Activated T-cell treated with anti-CD3 and anti-CD28 coated beads for 48 hours (primary cell): ENCODE results near the gene TBC1D2B.

Experiments
- DNase-seq: peaks from one replicate; pipeline ENCODE4 v3.0.0-alpha.2; 2020; ENCODE audit warnings: low read depth

TBC1D2B gene

DNA sequence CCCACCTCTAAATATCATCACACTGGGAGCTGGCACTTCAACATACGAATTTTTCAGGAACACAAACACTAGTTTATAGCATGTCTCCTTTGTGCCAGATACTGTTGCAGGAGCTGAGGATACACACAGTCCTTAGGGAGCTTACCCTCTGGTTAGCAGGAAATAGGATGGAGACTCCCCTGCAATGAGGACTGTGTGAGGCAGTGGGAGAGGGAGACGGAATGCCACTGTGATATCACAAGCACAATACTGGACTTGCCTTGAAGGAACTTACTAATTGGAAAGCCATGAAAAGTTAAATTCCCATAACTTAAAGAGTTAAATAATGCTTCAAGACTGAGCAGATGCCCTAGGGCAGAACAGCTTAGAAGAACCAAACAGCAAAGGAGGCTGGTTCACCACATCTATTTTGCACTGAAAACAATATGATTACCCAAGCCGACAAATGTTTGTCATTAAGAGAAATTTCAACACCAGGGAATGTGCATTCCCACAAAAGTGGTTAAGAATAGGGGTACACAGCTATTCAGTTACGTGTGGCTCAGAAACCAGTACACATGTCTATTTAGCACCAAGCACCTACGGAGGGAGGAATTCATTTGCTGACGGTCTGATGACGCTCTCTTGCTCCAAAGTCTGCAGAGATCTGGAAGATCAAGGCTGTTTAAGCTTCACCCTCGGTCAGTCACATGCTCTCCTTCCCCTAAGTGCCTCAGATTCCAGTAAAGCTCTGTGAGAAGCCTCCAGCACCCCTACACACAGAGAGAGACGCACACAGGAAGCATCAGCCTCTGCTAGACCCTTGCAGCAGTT is 5.2 kb downstream of the TBC1D2B start:
- DNase-seq = no peak

DNA sequence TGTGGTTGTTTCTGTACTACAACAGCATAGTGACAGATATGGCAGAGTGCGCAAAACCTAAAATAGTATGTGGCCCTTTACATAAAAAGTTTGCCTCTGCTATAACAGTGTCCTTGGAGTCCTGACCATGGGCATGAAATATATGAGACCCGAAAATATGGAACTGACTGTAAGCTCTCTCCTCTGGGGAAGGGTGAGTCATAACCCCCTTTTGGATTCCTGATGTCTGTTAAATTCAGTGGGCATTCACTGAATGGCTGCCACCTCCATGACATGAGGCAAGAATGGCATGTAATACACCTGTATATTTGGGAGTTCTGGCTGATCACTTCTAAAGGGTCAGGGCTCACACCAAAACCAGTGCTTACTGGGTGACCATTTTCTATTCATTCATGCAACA is 6.1 kb downstream of the TBC1D2B start:
- DNase-seq = no peak

DNA sequence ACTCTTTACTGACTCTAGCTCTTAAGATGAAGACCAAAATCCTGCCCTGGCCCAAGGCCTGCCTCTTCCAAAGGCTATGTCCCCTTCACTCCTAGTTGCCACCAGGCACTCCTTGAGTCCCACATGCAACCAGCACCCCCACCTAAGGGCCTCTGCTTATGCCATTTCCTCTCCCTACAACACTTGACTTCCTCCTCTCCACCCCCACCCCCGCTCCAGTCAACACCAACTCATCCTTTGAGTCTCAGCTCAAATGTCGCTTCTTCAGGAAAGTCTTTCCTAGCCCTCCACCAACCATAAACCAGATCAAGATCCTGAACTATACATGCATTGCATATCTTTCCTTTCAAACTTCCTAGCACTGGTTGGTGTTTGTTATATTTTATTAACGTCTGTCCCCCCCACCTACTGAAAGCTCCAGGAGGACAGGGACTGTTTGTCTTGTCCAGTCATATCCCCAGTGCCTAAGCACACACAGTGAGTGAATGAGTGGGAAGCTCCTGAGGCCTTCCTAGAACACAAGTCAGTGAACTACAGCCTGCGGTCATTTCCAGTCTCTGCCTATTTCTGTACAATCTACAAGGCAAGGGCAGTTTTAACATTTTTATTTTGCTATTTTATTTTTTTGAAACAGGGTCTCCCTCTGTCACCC is 7.3 kb downstream of the TBC1D2B start:
- DNase-seq = no peak

DNA sequence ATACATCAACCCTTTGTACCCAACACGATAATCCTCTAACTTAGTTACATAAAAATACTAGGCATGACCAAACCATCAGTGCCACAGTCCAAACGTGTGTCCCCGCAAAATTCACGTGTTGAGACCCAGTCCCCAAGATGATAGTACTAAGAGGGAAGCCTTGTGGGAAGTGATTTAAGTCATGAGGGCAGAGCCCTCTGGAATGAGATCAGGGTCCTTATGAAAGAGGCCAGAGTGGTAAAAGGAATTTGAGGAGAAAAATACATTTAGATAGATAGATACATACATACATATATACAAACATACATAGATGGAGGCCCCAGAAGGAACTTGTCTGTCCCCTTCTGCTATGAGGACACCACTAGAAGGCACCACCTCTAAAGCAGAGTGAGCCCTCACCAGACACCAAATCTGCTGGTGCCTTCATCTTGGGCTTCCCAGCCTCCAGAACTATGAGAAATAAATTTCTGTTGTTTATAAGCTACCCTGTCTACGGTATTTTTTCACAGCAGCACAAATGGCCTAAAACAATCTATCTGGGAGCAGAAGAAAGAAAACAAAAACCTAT is 8.0 kb downstream of the TBC1D2B start:
- DNase-seq = no peak

DNA sequence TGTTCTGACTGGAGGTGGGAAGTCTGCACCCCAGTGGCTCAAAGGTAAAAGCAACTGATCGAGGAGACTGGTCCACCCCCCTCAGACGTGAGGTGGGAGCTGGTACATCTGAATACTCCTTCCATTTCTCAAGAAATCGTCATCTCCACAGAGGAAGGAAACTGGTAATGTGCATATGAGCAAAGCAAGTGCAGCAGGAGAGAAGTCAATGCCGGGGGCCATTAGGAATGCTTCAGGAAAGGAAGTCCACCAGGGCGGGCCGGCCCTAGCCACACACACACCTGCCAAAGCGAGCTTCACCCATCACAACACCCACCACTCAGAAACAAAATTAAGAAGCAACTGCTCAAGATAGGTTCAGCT is 8.5 kb downstream of the TBC1D2B start:
- DNase-seq = no peak

DNA sequence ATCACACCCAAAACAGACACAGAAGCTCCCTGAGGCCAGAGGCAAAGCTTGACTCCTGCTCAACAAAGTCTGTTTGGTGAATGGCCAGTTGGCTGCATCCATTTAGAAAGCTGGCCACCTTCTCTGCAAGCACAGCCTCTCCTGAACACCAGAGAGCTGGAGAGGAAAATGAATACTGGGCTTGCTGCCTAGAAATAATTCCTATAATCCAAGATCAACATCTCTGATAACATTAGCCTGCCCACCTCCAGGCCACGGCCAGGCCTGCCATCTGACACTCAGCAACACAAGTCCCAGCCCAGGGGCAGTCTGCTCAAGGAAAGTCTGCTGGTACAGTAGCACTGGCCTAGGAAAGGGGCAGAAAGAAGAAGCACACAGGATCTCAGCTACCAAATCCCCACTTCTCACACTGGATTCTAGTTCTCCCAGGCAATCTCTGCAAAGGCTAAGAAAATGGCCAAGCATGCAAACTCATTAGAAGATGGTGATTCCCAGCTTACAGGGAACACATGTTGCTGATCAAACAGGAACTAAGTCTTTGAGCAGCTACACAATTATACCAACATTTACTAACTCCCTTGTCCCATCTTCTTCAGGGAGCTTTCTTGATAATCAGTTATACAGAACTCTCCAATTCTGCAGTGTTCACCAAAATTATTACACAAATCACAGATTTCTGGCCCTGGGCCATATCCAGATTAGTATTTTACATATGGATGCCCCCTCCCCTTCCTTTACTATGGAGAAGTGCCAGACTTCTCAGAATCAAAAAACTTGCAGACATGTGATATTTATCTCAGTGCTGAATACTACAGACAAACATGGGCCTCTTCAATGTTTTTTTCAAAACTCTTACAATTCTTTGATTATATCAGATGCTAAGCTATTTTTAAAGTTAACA is 9.9 kb downstream of the TBC1D2B start:
- no peak for DNase-seq

DNA sequence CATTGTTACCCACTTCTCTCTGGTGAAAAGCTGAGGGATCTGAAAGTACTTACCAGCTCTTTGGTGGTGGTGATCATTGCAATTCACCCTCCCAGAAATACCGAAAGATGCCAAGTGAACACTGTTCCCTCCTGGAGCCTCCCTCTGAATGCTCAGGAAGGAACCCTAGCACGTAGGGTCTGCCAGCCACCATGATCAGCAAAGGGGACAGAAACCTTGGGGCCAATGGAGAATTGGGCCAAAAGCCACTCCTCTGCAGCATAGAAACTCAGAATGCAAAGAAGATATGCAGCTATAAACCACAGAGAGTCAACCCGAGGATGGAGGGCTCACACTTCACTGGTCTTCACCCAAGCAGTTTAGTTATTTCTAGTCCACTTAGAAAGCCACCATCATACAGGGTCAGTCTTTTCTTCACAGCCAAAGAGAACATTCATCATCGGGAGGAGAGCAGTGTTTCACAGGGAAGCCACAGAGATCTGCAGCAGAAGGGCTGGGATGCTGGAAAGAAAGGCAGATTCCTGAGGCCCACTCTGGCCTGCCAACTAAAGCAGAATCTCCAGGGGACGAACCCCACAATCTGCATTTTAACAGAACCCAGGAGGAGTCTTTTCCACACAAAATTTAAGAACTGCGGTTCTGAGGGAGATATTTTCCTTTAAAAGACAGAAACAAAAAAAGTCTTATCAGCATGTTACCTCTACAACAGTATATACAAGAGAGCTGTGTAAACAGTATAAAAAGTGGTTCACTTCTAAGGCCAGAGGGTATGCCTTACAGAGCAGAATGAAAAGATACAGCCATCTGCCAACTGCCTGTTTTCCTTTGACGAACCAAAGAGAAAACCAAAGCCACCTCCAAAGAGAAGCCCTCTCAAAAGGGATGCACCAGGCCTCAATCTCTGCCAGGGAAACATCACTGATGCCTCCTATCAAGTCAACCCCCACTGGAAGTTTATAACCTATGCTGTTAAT is 11.3 kb downstream of the TBC1D2B start:
- DNase-seq = no peak

DNA sequence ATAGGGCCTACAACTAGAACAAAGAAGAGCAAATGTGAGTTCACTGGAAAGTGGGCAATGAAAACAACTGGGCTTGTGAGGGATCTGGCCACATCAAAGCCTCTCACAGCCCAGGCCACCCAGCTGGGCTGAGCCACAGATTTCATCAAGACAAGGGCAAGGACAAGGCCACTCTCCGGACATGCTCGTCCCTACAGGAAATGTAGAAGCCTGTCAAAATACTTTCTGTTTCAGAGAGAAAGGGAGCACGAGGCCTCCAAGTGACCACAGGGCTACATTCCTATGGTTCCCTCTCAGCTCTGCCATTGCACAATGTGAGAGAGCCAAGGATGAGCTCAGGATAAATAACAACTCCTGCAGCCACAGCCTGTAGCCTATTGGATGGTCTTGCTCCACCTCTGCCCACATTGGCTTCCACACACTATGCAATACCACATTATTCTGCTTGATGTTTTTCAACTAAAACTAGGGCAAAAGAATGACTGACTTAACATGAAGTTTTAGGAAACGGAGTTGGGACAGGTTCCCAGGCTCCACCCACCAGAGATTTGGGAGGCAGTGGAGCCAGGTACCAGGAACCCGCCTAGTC is 12.1 kb downstream of the TBC1D2B start:
- DNase-seq = no peak

DNA sequence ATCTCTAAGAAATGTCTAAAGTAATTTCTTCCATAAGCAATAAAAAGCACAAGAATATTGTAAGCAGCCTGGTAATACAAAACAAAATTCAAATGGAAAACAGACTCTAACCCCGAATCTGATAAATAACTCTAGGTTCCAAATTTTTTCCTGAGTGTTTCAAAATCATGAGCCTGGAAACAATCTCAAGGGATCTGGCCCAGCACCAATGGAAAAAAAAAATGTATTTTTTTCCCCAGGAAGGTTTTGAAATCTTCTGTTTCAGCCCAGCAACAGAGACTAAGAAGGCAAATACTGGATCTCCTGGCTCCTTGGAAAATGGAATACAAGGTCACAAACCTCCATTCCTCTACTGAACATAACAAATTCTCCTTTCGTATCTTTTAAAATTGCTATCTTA is 13.0 kb downstream of the TBC1D2B start:
- DNase-seq = no peak

DNA sequence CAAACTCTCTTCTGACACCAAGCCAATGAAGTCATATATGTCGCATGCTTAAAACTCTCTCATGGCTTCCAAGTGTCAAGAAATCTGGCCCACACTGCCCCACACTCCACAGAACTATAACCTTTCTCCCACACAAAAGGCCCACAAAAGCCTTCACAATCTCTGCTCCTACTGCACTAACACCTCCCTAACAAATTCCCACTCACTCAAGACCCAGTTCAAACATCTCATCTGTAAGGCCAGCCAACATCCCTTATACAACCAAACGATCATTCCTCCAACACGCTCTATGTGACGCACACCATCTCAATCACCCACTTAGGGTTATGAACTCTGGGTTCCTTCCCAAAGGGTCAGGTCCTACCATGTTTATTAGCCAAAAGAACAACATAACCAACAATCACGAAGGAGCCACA is 13.5 kb downstream of the TBC1D2B start:
- DNase-seq = no peak

DNA sequence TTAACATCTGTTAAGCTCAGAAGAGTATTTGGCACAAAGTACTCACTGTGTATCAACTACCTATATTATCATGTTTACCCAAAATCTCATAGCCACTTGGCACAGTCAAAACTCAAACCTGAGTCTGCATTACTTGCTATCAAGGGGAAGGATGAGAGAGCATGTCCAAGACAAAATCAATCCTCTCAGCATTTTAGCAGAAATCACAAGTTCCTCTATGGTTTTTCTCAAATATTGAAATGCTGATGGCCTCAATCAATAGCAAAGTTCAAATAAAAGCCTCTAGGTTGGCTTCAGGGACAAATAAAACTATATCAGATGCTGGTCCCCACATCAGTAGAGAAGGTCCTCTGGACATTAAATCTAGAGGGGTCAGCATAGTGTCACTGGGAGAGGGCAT is 14.3 kb downstream of the TBC1D2B start:
- no peak for DNase-seq

DNA sequence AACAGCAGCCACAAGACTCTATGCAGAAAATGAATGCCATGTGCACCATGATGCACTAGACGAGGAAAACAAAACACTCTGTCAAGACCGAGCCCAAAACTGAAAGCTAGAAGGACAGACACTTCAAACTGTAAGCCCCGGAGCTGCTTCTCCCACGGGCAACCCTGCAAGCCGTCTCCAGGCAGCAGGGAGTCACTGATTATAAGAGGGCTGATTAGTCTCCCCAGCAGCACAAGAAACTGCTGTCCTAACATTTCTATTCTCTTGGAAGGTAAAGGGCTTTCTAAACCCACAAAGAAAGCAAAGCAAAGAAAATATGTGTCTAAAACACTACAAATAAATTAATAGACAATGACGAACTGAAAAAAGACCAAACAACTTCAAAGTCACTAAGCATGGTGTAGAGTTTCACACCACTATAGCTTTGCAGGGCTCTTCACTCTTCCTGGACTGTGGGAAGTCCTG is 15.5 kb downstream of the TBC1D2B start:
- no peak for DNase-seq

DNA sequence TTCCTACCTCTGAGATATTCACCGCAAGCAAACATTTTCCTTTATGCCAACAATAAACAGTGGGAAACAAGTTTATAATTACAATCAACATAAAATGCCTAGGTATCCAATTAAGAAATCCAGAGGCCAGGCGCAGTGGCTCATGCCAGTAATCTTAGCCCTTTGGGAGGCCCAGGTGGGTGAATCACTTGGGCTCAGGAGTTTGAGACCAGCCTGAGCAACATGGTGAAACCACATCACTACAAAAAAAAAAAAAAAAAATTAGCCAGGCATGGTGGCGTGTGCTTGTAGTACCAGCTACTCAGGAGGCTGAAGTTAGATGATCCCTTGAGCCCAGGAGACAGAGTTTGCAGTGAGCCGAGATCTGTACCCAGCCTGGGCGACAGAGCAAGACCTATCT is 17.3 kb downstream of the TBC1D2B start:
- no peak for DNase-seq

DNA sequence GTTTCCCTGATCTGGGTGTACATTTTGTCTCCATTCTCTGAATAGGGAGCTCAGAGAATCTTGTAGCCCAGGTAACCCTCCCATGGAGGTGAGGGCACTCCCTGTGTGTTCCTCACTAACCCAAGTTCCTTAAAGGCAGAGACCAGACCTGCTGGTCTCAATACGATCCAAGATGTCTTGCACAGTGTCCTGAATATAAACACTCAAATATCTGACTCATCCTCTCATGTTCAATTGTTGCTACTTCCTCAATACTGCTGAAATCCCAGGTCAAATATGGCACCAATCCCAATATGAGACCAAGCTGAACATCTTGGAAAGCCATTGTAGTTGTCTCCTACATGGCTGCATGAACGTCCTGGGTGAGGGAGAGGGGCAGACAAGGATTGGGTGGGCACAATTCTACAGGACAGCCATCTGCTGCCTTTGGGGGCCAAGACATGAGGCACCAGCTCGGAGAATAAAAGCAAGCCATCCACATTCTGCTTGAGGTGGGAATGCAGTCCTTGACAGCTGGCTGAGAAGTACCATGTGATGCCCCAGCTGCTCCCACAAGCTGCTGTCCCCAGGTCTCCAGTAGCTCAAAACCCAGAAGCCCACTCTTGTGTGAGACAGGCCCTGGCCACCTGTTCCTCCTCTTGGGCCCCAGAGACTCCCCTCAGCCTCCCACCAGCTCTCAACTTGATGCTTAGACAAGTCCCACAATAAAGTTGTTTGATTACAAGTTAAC is 18.2 kb downstream of the TBC1D2B start:
- no peak for DNase-seq

DNA sequence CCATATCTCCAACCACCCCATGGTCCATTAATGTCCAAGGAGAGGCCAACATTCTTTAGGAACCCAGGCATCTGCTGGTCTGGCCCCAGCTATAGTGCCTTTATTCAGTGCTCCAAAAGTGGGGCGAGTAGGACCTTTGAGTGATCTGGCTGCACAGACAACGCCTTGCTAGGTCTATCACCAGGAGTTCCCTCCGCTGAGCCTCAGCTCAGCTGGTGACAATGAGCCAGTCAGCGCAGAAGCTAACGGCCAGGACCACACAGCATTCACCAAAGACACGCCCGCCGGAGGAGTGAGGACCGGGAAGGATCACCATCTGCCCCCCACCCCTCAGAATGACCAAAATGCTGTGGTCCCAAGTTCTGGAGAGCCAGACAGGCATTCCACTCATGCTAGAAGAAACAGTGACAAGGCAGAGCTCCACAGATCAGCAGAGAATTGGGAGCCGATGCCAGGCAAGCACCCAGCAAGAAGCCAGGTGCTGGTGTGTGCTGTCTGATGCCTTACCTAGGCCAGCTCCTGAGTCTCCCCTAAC is 19.0 kb downstream of the TBC1D2B start:
- no peak for DNase-seq

DNA sequence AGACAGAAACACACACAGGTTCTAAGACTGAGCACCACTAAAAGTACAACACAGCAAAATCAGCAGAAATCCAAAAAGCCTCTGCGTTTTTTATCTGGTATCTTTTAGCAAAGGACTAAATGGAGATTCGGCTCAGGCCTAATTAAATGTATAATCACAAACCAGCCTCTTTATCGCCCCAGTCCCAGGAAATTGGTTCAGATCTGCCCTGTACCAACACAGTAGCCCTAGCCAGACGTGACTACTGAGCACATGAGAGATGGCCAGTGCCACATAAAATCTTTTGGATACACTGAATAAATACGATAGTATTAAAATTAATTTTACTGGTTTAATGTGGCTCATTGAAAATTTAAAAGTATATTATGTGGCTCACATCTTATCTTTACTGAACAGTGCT is 19.7 kb downstream of the TBC1D2B start:
- DNase-seq = no peak

DNA sequence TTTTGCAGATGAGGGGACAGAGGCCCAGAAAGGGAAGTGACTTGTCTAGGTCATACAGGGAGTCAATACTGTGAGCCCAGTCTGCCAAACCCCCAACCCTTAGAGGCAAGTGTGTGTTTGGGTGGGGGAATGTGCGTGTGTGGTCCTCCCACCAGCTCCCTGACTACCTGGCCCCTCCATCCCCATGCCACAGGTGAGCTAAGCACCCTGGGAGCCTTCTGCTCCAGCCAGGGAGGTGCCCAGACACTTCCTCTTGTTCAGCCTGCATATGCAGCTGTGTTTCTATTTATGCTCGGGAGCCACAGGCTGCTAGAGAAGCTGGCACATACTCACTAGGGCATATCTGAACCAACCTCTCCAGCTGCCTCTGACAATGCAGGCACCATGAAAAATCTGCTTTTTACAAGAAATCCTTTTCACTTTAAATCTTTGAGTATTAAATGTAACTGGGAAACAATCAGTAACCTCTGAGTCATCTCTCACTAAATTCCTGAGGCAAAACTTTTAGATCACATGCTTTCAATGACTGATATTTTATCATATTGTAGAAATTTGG is 20.7 kb downstream of the TBC1D2B start:
- DNase-seq = no peak

DNA sequence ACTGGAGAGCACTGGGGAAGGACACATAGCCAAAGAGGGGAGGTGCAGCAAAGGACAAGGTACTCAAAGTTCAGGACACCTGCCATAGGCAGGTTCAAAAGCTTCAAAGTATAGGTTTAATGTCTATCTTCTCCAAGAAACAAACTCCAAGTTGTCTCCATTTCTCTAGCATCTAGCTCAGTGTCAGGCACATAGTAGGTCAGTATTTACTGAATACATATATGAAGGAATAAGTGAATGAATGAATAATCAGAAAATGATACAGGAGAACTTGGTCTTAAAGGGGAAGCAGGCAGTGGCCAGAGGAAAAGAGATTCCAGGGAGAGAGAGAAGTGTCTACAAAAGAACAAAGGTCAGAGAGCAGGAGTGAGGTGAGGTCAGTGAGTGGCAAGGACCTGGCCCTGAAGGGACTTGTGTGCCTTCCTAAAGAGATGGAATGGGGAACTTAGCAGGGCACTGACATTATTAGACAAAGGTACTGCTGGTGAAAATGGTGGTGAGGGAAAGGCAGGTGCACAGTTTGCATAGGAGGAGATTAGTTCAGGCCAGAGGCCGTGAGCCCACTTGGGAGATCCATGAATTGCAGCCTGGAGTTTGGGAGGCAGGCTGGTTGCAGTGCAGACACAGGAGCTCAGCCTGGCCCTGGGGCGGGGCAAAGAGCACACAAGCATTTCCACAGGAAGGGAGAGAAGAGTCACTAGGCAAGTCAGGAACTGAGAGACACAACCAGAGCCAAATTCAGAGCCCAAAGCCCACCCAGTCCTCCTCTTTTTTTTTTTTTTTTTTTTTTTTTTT is 21.4 kb downstream of the TBC1D2B start:
- no peak for DNase-seq

DNA sequence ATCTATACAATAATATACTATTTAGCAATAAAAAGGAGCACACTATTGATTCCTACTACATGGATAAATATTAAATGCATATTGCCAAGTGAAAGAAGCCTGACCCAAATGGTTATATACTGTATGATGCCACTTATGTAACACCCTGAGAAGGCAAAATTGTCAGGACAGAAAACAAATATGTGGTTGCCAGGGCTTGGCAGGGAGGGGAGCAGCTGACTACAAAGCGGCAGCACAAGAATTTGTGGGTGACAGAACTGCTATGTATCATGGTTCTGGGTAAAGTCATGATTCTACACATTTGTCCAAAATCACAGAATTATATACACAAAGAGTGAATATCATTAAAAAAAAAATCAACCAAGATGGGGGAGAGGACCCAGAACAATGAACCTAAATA is 22.5 kb downstream of the TBC1D2B start:
- DNase-seq = no peak
